Measurements from ENCODE around the gene KCNQ2. TPM values are rescaled to one million over a fixed set of nuclear protein-coding genes. Genes with fewer than 3 reads are reported as not detected.

Gene KCNQ2
- total and polyA plus RNA-seq, 2 experiments from 2014 or later = 68.5 to 92.4 TPM

DNA sequence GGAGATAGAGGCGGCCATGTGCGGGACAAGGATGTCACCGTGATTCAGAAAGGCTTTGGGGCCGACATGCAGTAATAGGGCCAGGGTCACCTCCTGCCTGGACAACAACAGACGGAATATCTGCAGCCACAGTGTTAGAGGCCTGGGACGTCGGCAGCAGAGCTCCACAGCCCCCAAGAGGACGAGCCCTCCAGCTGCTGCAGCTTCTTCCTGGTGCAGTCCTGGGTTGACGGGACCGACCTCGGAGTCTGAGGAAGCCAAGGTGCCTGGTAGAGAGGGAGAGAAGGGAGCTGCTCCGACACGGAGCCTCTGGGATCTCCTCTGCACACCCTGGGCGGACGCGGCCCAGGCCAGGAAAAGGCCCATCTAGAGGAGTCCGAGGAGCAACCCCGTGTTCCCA, 88.1 kb downstream of the KCNQ2 start:
- H3K4me1 Mint-ChIP-seq = peaks cover 7% of the 10 kb centered on the region
- ATAC-seq (no peak), DNase-seq (ENCODE audit: low spot score) (no peak)
- H3K4me3 Mint-ChIP-seq = no peak overlapping the region
- TF ChIP-seq EZH2 (IDR thresholded peaks at IDR 0.05; ENCODE audit: low read depth, unreplicated experiment) (no peak), NANOG (IDR thresholded peaks at IDR 0.05; ENCODE audit: borderline replicate concordance) (no peak), EZH2phosphoT487 (IDR thresholded peaks at IDR 0.05; ENCODE audit: unreplicated experiment) (no peak), ZNF331 (CRISPR knock-in tag; IDR thresholded peaks at IDR 0.05; ENCODE audit: low read depth) (no peak), ZNF114 (CRISPR knock-in tag; IDR thresholded peaks at IDR 0.05) (no peak), STAT1 (IDR thresholded peaks at IDR 0.05; ENCODE audit: unreplicated experiment) (no peak), CREB1 (CRISPR knock-in tag; IDR thresholded peaks at IDR 0.05; ENCODE audit: low read depth) (no peak), POLR2AphosphoS5 (IDR thresholded peaks at IDR 0.05; ENCODE audit: low read depth) (no peak), JUNB (IDR thresholded peaks at IDR 0.05; ENCODE audit: unreplicated experiment) (no peak)
- TF ChIP-seq, protein P1, sequence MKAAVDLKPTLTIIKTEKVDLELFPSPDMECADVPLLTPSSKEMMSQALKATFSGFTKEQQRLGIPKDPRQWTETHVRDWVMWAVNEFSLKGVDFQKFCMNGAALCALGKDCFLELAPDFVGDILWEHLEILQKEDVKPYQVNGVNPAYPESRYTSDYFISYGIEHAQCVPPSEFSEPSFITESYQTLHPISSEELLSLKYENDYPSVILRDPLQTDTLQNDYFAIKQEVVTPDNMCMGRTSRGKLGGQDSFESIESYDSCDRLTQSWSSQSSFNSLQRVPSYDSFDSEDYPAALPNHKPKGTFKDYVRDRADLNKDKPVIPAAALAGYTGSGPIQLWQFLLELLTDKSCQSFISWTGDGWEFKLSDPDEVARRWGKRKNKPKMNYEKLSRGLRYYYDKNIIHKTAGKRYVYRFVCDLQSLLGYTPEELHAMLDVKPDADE (IDR thresholded peaks at IDR 0.05) = no peak
- TF ChIP-seq, protein P2, sequence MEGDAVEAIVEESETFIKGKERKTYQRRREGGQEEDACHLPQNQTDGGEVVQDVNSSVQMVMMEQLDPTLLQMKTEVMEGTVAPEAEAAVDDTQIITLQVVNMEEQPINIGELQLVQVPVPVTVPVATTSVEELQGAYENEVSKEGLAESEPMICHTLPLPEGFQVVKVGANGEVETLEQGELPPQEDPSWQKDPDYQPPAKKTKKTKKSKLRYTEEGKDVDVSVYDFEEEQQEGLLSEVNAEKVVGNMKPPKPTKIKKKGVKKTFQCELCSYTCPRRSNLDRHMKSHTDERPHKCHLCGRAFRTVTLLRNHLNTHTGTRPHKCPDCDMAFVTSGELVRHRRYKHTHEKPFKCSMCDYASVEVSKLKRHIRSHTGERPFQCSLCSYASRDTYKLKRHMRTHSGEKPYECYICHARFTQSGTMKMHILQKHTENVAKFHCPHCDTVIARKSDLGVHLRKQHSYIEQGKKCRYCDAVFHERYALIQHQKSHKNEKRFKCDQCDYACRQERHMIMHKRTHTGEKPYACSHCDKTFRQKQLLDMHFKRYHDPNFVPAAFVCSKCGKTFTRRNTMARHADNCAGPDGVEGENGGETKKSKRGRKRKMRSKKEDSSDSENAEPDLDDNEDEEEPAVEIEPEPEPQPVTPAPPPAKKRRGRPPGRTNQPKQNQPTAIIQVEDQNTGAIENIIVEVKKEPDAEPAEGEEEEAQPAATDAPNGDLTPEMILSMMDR (conservative IDR thresholded peaks at IDR 0.05; ENCODE audit: low read depth in 2 of 2) = no peak
- TF ChIP-seq, protein P3, sequence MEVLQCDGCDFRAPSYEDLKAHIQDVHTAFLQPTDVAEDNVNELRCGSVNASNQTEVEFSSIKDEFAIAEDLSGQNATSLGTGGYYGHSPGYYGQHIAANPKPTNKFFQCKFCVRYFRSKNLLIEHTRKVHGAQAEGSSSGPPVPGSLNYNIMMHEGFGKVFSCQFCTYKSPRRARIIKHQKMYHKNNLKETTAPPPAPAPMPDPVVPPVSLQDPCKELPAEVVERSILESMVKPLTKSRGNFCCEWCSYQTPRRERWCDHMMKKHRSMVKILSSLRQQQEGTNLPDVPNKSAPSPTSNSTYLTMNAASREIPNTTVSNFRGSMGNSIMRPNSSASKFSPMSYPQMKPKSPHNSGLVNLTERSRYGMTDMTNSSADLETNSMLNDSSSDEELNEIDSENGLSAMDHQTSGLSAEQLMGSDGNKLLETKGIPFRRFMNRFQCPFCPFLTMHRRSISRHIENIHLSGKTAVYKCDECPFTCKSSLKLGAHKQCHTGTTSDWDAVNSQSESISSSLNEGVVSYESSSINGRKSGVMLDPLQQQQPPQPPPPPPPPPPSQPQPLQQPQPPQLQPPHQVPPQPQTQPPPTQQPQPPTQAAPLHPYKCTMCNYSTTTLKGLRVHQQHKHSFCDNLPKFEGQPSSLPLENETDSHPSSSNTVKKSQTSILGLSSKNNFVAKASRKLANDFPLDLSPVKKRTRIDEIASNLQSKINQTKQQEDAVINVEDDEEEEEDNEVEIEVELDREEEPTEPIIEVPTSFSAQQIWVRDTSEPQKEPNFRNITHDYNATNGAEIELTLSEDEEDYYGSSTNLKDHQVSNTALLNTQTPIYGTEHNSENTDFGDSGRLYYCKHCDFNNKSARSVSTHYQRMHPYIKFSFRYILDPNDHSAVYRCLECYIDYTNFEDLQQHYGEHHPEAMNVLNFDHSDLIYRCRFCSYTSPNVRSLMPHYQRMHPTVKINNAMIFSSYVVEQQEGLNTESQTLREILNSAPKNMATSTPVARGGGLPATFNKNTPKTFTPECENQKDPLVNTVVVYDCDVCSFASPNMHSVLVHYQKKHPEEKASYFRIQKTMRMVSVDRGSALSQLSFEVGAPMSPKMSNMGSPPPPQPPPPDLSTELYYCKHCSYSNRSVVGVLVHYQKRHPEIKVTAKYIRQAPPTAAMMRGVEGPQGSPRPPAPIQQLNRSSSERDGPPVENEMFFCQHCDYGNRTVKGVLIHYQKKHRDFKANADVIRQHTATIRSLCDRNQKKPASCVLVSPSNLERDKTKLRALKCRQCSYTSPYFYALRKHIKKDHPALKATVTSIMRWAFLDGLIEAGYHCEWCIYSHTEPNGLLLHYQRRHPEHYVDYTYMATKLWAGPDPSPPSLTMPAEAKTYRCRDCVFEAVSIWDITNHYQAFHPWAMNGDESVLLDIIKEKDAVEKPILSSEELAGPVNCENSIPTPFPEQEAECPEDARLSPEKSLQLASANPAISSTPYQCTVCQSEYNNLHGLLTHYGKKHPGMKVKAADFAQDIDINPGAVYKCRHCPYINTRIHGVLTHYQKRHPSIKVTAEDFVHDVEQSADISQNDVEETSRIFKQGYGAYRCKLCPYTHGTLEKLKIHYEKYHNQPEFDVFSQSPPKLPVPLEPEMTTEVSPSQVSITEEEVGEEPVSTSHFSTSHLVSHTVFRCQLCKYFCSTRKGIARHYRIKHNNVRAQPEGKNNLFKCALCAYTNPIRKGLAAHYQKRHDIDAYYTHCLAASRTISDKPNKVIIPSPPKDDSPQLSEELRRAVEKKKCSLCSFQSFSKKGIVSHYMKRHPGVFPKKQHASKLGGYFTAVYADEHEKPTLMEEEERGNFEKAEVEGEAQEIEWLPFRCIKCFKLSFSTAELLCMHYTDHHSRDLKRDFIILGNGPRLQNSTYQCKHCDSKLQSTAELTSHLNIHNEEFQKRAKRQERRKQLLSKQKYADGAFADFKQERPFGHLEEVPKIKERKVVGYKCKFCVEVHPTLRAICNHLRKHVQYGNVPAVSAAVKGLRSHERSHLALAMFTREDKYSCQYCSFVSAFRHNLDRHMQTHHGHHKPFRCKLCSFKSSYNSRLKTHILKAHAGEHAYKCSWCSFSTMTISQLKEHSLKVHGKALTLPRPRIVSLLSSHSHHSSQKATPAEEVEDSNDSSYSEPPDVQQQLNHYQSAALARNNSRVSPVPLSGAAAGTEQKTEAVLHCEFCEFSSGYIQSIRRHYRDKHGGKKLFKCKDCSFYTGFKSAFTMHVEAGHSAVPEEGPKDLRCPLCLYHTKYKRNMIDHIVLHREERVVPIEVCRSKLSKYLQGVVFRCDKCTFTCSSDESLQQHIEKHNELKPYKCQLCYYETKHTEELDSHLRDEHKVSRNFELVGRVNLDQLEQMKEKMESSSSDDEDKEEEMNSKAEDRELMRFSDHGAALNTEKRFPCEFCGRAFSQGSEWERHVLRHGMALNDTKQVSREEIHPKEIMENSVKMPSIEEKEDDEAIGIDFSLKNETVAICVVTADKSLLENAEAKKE (CRISPR knock-in tag; IDR thresholded peaks at IDR 0.05) = no peak
- TF ChIP-seq, protein P4, sequence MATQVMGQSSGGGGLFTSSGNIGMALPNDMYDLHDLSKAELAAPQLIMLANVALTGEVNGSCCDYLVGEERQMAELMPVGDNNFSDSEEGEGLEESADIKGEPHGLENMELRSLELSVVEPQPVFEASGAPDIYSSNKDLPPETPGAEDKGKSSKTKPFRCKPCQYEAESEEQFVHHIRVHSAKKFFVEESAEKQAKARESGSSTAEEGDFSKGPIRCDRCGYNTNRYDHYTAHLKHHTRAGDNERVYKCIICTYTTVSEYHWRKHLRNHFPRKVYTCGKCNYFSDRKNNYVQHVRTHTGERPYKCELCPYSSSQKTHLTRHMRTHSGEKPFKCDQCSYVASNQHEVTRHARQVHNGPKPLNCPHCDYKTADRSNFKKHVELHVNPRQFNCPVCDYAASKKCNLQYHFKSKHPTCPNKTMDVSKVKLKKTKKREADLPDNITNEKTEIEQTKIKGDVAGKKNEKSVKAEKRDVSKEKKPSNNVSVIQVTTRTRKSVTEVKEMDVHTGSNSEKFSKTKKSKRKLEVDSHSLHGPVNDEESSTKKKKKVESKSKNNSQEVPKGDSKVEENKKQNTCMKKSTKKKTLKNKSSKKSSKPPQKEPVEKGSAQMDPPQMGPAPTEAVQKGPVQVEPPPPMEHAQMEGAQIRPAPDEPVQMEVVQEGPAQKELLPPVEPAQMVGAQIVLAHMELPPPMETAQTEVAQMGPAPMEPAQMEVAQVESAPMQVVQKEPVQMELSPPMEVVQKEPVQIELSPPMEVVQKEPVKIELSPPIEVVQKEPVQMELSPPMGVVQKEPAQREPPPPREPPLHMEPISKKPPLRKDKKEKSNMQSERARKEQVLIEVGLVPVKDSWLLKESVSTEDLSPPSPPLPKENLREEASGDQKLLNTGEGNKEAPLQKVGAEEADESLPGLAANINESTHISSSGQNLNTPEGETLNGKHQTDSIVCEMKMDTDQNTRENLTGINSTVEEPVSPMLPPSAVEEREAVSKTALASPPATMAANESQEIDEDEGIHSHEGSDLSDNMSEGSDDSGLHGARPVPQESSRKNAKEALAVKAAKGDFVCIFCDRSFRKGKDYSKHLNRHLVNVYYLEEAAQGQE (IDR thresholded peaks at IDR 0.05; ENCODE audit: unreplicated experiment) = no peak
- peaks cover 29% of the 10 kb centered on the region for H3K36me3 Mint-ChIP-seq (ENCODE audit: low read depth)
- Histone ChIP-seq H3K4me3 (no peak overlapping the region), H3K4me1 (ENCODE audit: insufficient read depth) (no peaks in the 10 kb centered on the region), H4K20me1 (replicated peaks; ENCODE audit: insufficient read depth) (no peaks in the 10 kb centered on the region), H3K27me3 (ENCODE audit: insufficient read depth) (no peaks in the 10 kb centered on the region), H3K36me3 (ENCODE audit: insufficient read depth) (no peaks in the 10 kb centered on the region; the same call in 1 of the 2 replicates), H3K27ac (ENCODE audit: low read depth) (no peak overlapping the region), H3F3A (replicated peaks; ENCODE audit: low read depth) (peaks cover 14% of the 10 kb centered on the region), H3K79me2 (replicated peaks; ENCODE audit: insufficient read depth) (no peaks in the 10 kb centered on the region), H3K4me2 (no peak overlapping the region), H2AFZ (no peak overlapping the region), H3K9me2 (ENCODE audit: insufficient read depth) (peaks cover 4% of the 10 kb centered on the region; the same call in 1 of the 2 replicates)
- H3K27ac Mint-ChIP-seq = no peak overlapping the region
- H3K27me3 Mint-ChIP-seq (ENCODE audit: insufficient read depth, low read depth, poor library complexity) = peaks cover 21% of the 10 kb centered on the region
- peaks cover 45% of the 10 kb centered on the region for H3K9me3 Mint-ChIP-seq

Measured in GM23338 (cell line).